Measurements from ENCODE around the gene DDN. TPM values are rescaled to one million over a fixed set of nuclear protein-coding genes. Genes with fewer than 3 reads are reported as not detected.

Gene DDN
- 0.08 and 0.09 TPM in 2 replicates for total RNA-seq (ENCODE audit: low replicate concordance)

DNA sequence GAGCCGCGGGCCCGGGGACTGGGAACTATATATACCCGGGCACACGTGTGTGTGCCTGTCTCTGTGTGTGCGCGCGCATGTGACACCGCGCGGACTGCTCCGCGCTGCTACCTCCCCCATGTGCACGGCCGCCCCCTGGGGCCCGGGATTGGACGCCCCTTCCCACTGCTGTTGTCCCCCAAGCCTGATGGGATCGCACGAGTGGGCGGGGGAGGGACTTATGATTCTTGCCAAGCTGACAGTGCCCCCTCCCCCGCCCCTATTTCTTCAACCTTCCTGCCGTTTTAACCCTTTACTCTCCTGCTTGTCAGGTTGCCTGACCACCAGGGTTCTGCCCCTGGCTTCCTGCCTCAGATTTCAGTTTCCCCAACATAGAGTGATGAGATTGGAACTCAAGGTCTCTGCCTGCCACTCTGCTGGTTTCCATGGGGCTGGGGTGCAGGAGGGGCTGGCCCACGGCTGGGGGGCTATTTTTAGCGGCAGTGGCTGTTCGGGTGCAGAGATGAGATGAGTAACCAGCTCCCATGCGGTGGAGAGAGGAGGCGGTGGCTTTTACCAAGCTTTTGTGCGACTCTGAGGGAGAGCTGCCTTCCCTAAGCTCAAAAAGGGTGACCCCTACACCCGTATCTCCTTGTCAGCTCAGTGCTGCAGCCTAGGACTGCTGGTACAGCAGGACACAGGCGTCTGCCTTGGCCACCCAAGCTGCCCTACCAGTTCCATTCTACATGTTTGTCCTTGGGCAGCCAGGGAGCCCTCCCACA lies at the start of gene DDN:
Gene DDN, minus strand, starts transcription at position 5 of the 761 bp plus-strand sequence. CDS start 88 bp downstream, outside the sequence.
- no peak for DNase-seq (ENCODE audit: low read depth)
- TF ChIP-seq, protein P1, sequence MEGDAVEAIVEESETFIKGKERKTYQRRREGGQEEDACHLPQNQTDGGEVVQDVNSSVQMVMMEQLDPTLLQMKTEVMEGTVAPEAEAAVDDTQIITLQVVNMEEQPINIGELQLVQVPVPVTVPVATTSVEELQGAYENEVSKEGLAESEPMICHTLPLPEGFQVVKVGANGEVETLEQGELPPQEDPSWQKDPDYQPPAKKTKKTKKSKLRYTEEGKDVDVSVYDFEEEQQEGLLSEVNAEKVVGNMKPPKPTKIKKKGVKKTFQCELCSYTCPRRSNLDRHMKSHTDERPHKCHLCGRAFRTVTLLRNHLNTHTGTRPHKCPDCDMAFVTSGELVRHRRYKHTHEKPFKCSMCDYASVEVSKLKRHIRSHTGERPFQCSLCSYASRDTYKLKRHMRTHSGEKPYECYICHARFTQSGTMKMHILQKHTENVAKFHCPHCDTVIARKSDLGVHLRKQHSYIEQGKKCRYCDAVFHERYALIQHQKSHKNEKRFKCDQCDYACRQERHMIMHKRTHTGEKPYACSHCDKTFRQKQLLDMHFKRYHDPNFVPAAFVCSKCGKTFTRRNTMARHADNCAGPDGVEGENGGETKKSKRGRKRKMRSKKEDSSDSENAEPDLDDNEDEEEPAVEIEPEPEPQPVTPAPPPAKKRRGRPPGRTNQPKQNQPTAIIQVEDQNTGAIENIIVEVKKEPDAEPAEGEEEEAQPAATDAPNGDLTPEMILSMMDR (IDR thresholded peaks at IDR 0.05; ENCODE audit: insufficient read depth, low read length): no peak
- peak within 1 kb of the TSS; percentile 45 for H3K4me3 ChIP-seq (ENCODE audit: low read depth, low read length)

DNA sequence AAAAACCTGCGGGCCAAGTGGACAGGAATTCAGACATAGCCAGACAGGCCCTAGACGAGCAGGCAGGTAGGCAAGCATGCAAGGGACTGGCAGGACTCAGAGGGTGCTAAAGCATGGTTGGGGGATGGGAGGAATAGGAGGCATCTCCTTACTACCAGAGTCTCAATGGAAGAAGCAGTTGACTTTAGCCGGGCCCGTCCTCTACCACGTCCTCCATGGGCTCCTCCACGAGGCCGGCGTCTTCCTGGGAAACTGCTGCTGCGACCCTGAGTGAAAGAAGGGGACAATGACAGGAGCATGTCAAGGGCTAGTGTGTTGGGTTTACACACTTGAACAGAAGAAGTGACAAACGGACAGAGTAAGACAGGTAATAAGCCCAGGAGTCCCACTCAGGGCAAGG lies 49.8 kb upstream of the DDN start:
- no peak for DNase-seq (ENCODE audit: low read depth)
- H3K4me3 ChIP-seq (ENCODE audit: low read depth, low read length): no peak overlapping the region
- TF ChIP-seq, protein P1 (IDR thresholded peaks at IDR 0.05; ENCODE audit: insufficient read depth, low read length): no peak

DNA sequence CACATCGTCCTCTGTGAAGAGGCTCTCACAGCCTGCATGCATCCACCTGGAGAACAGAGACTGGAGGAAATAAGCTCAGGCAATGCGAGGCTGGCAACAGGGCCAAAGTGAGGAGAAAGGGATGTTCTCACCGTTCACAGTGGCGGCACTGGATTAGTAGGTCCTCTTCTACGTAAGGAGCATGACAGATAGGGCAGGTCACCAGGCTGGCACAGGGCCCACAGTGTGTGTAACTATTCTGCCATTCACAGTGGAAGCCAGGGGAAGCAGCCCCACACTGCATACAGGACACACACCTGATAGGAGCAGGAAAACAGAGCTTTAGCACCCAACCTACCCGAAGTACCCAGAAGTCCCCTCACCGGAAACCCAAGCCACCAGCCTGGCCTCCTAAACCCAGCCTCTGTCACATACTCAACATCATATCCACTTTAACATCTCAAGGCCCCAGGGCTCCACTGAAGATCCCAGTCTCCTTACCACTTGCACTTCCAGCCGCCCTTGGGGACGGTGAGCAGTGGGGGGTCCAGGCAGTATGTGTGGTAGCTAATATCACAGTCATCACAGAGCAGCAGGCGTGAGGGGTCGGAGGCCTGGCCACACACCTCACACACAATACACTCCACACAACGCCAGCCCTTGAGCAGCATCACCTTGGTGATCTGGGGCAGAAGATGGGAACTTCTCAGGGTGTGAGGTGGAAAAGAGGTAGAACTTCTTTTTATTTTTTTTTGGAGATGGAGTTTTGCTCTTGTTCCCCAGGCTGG lies 47.1 kb upstream of the DDN start:
- no peak overlapping the region for H3K4me3 ChIP-seq (ENCODE audit: low read depth, low read length)
- no peak for DNase-seq (ENCODE audit: low read depth)
- TF ChIP-seq, protein P1 (IDR thresholded peaks at IDR 0.05; ENCODE audit: insufficient read depth, low read length): no peak

DNA sequence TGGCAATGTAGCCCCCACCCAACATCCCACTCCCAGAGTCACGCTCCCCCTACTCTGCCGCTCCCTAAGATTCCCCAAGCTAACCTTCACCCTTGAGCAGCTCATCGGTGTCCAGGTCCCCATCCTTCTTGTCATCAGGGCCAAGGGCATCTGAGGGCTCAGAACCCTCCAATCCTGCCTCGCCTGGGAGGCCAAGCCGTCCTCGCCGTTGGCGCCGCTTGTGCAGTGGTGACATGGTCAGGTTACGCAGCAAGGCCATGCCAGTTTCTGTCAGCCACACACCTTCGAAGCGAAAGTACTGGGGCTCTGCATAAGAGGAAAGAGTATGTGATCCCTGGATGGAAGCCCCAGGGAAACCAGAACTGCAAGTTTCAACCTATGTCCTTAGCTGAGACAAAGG lies 45.5 kb upstream of the DDN start:
- TF ChIP-seq, protein P1 (IDR thresholded peaks at IDR 0.05; ENCODE audit: insufficient read depth, low read length): no peak
- no peak overlapping the region for H3K4me3 ChIP-seq (ENCODE audit: low read depth, low read length)
- no peak for DNase-seq (ENCODE audit: low read depth)

DNA sequence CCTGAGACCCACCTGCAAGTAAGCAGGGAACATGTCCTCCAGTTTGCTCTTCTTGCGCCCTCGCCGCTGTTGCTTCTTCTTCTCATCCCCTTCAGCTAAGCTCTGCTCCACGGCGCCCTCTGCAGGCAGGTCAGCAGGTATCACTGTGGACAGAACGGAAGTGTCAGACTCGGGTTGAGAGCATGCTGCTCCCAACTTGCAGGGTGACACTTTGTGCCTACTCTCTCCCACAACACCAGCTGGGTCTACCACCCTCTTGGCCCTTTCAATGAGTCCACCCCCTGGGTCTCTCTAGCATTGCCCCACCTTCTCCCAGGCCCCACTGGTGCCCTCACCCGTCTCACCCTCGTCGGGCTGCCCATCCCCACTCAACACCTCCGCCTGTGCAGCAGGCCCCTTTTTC lies 44.7 kb upstream of the DDN start:
- peak; percentile 50 for DNase-seq (ENCODE audit: low read depth)
- TF ChIP-seq, protein P1 (IDR thresholded peaks at IDR 0.05; ENCODE audit: insufficient read depth, low read length): peak; percentile 70
- no peak overlapping the region for H3K4me3 ChIP-seq (ENCODE audit: low read depth, low read length)

DNA sequence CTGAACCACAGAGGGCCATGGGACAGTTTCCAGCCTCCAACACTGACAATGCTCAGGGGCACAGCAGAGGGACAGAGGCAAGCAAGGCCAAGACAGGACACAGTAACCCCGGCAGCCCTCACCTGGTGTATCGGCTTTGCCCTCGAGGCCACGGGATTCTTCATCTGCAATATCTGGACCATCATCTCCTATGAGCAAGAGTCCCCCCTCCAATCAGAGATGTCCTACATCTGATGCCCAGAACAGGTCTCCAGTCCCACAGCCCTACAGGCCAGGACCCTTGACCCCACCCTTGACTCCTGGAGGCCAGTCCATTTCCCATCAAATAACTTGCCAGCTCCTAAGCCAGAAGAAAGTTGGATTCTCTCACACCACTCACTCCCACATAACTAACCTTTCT lies 44.1 kb upstream of the DDN start:
- TF ChIP-seq, protein P1 (IDR thresholded peaks at IDR 0.05; ENCODE audit: insufficient read depth, low read length): no peak
- no peak overlapping the region for H3K4me3 ChIP-seq (ENCODE audit: low read depth, low read length)
- no peak for DNase-seq (ENCODE audit: low read depth)
